ENCODE data around the gene SLC16A5. TPM values are rescaled to one million over a fixed set of nuclear protein-coding genes. Genes with fewer than 3 reads are reported as not detected.

Gene SLC16A5
- total RNA-seq, 1 experiment from 2014 or later: 17.1 TPM

GRCh38 chr17:75063201-75063600 lies 24.6 kb upstream of the SLC16A5 start:
- no peaks in the 10 kb centered on the region; the same call in 1 of the 2 replicates for H3K79me2 ChIP-seq (ENCODE audit: insufficient read depth, low read length)
- no peak overlapping the region for H2BK12ac ChIP-seq (ENCODE audit: insufficient read length, low read depth, low read length)
- H4K8ac ChIP-seq (replicated peaks; ENCODE audit: insufficient read length, low read depth, low read length): no peak overlapping the region
- Mint-ChIP-seq H3K4me3 (no peak overlapping the region), H3K36me3 (ENCODE audit: insufficient read depth in 1 of 3, low read depth in 3 of 3) (peaks cover 34 to 62% (median 59%) of the 10 kb centered on the region in 3 experiments), H3K4me1 (peaks cover 0 to 7% of the 10 kb centered on the region in 2 experiments; a peak in 2 of 4 replicates), H3K9me3 (no peaks in the 10 kb centered on the region), H3K27ac (no peak overlapping the region), H3K27me3 (ENCODE audit: low read depth) (no peaks in the 10 kb centered on the region; the same call in none of the 2 replicates)
- no peak overlapping the region for H4K91ac ChIP-seq (ENCODE audit: insufficient read length, low read depth, low read length)
- H3K27ac ChIP-seq (ENCODE audit: insufficient read length, low read depth, low read length): no peak overlapping the region
- no peak overlapping the region for H3K4ac ChIP-seq (ENCODE audit: low read depth, low read length)
- DNase-seq: no peak
- no peaks in the 10 kb centered on the region for H3K9me3 ChIP-seq (ENCODE audit: control insufficient read depth, low read depth, low read length)
- no peak overlapping the region for H3K23ac ChIP-seq (ENCODE audit: insufficient read length, low read depth, low read length)
- no peak overlapping the region for H3K4me2 ChIP-seq (ENCODE audit: insufficient read depth, insufficient read length, low read length)
- no peak overlapping the region for H2AK5ac ChIP-seq (ENCODE audit: insufficient read length, low read length)
- no peak overlapping the region for H2BK5ac ChIP-seq (ENCODE audit: insufficient read length, low read length)
- H3T11ph ChIP-seq (ENCODE audit: low read length): no peak overlapping the region
- TF ChIP-seq, protein P1, sequence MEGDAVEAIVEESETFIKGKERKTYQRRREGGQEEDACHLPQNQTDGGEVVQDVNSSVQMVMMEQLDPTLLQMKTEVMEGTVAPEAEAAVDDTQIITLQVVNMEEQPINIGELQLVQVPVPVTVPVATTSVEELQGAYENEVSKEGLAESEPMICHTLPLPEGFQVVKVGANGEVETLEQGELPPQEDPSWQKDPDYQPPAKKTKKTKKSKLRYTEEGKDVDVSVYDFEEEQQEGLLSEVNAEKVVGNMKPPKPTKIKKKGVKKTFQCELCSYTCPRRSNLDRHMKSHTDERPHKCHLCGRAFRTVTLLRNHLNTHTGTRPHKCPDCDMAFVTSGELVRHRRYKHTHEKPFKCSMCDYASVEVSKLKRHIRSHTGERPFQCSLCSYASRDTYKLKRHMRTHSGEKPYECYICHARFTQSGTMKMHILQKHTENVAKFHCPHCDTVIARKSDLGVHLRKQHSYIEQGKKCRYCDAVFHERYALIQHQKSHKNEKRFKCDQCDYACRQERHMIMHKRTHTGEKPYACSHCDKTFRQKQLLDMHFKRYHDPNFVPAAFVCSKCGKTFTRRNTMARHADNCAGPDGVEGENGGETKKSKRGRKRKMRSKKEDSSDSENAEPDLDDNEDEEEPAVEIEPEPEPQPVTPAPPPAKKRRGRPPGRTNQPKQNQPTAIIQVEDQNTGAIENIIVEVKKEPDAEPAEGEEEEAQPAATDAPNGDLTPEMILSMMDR (conservative IDR thresholded peaks at IDR 0.05): no peak
- H2BK15ac ChIP-seq (ENCODE audit: low read depth, low read length): no peak overlapping the region
- no peak overlapping the region for H2AFZ ChIP-seq (ENCODE audit: low read length)
- H4K20me1 ChIP-seq (ENCODE audit: control insufficient read depth, insufficient read depth, insufficient read length): peaks cover 3% of the 10 kb centered on the region
- H2BK20ac ChIP-seq (ENCODE audit: low read depth, low read length, poor library complexity, severe bottlenecking): no peak overlapping the region
- H3K79me1 ChIP-seq (ENCODE audit: insufficient read depth, low read depth, low read length, poor library complexity, severe bottlenecking): no peaks in the 10 kb centered on the region
- H3K14ac ChIP-seq (ENCODE audit: insufficient read depth, low read length): no peak overlapping the region
- H3K9ac ChIP-seq (ENCODE audit: extremely low read depth, insufficient read length, low read length): no peak overlapping the region
- H3K4me1 ChIP-seq (ENCODE audit: insufficient read depth, low read length): no peaks in the 10 kb centered on the region
- no peak overlapping the region for H3K18ac ChIP-seq (ENCODE audit: insufficient read length, low read depth, low read length)
- no peak overlapping the region for H4K5ac ChIP-seq (ENCODE audit: insufficient read length, low read depth, low read length)
- H2BK120ac ChIP-seq (ENCODE audit: low read depth, low read length, poor library complexity, severe bottlenecking): no peak overlapping the region
- H3K23me2 ChIP-seq (ENCODE audit: insufficient read length, low read depth, low read length, poor library complexity, severe bottlenecking): no peaks in the 10 kb centered on the region
- H3K27me3 ChIP-seq (ENCODE audit: insufficient read depth, low read length): no peaks in the 10 kb centered on the region
- no peak overlapping the region for H3K56ac ChIP-seq (ENCODE audit: insufficient read length, low read depth, low read length)
- WGBS (ENCODE audit: extremely low coverage, insufficient read length, low lambda C conversion rate): no CpG with 5 or more reads among the region's 13 CpGs
